Measurements from ENCODE around the gene PDZRN4.

Gene PDZRN4

DNA sequence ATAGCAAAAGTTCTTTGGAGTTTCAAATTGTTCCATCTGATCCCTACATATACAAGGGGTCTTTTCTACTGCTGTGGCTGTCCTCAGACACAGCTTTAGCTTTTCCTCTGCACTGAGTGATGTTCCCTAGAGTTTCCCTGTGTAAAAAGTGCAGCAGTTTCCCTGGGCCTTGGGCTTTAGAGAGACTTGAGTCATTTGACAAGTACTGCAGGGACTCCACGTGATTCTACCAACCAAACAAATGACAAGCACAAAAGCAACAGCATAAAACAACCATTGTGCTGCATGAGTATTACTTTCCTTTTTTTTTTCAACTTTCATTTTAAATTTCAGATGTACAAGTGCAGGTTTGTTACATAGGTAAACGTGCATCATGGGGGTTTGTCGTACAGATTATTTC lies 272.8 kb downstream of the PDZRN4 start:
- in situ Hi-C loops (cut with HindIII; ENCODE audit: low sequenced_read_pairs), result no loop called here
- no peak overlapping the region for H3K4me3 ChIP-seq (ENCODE audit: low read depth, low read length)
- TF ChIP-seq, protein P1, sequence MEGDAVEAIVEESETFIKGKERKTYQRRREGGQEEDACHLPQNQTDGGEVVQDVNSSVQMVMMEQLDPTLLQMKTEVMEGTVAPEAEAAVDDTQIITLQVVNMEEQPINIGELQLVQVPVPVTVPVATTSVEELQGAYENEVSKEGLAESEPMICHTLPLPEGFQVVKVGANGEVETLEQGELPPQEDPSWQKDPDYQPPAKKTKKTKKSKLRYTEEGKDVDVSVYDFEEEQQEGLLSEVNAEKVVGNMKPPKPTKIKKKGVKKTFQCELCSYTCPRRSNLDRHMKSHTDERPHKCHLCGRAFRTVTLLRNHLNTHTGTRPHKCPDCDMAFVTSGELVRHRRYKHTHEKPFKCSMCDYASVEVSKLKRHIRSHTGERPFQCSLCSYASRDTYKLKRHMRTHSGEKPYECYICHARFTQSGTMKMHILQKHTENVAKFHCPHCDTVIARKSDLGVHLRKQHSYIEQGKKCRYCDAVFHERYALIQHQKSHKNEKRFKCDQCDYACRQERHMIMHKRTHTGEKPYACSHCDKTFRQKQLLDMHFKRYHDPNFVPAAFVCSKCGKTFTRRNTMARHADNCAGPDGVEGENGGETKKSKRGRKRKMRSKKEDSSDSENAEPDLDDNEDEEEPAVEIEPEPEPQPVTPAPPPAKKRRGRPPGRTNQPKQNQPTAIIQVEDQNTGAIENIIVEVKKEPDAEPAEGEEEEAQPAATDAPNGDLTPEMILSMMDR (IDR thresholded peaks at IDR 0.05; ENCODE audit: low read depth, low read length, missing control alignments), result no peak

DNA sequence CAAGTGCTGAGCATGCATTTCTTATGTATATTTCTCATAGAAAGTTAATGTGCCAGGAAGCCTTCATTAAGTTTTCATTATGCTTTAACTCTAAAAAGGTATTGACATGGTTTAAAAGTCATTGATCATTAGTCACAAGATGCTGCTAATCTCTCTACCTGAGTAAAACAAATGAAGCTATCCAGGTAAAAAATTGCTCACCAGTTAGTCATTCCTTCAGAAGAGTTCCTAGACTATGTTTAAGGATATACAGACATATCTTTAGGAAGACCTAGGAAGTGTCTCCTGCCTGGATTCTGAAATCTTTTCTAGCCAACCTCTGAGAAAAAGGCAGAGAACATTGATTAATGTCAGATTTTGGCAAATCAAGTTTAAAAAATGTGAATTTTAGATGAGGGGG lies 274.2 kb downstream of the PDZRN4 start:
- no peak overlapping the region for H3K4me3 ChIP-seq (ENCODE audit: low read depth, low read length)
- TF ChIP-seq, protein P1 (IDR thresholded peaks at IDR 0.05; ENCODE audit: low read depth, low read length, missing control alignments), result no peak
- in situ Hi-C loops (cut with HindIII; ENCODE audit: low sequenced_read_pairs), result no loop called here
- no peak for DNase-seq (ENCODE audit: low read depth)

More for the DNA sequence above, 272.8 kb downstream of the PDZRN4 start:
- no peak for DNase-seq (ENCODE audit: low read depth)

DNA sequence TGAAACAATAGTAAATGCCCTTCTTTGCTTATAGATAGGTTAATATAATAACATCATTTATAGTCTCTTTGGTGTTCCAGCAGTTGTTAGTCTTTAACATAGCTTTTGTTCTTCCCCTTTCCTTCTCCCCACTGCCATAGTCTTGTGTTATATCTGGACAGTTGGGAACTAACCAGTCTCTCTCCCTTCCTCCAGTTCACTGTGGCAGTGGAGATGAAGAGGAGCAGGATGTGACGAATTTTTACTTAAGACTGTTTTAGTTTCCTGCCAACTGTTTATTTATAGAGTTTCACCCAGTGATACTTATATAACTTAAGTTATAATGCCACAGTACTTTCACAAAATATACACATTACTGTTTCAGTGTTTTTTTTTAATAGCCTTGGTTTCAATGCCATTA lies 277.4 kb downstream of the PDZRN4 start:
- TF ChIP-seq, protein P1 (IDR thresholded peaks at IDR 0.05; ENCODE audit: low read depth, low read length, missing control alignments), result no peak
- H3K4me3 ChIP-seq (ENCODE audit: low read depth, low read length), result no peak overlapping the region
- no peak for DNase-seq (ENCODE audit: low read depth)
- in situ Hi-C loops (cut with HindIII; ENCODE audit: low sequenced_read_pairs), result no loop called here

DNA sequence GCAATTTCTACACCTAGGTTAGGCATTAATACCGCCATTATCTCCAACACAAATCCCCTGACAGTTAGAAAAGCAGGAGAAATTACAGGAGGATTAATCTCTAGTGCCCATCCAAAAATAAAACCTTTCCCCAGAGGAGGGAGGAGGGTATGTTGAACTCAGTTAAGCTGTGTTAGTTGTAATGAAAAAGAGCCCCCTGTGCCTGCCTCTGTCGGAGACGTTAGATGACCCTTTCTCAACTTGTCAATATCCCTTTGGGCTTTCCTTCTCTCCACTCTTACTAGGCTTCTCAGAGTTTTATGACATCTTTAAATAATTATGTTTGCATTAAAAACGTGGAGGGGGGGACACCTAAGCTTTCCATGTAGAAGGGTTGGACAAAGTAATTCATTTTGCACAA lies 278.2 kb downstream of the PDZRN4 start:
- in situ Hi-C loops (cut with HindIII; ENCODE audit: low sequenced_read_pairs), result no loop called here
- DNase-seq (ENCODE audit: low read depth), result no peak
- no peak overlapping the region for H3K4me3 ChIP-seq (ENCODE audit: low read depth, low read length)
- TF ChIP-seq, protein P1 (IDR thresholded peaks at IDR 0.05; ENCODE audit: low read depth, low read length, missing control alignments), result no peak

DNA sequence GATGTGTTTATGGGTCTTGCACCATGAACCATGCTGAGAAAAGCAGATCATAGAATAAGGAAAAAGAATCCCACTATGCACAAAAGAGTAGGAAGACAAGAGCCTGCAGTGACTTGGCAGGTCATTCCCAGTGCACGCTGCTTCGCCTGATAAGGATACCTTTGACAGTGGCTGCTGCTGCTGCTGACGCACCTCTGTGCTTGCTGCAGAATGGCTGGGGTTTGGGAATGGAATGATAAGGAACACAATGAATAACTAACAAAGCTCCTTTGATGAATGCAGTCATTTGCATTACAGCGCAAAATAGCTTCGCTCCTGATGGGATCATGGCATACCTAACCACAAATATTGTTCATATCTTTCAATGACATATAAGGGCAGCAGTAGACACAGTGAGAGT lies 278.7 kb downstream of the PDZRN4 start:
- in situ Hi-C loops (cut with HindIII; ENCODE audit: low sequenced_read_pairs), result no loop called here
- TF ChIP-seq, protein P1 (IDR thresholded peaks at IDR 0.05; ENCODE audit: low read depth, low read length, missing control alignments), result no peak
- H3K4me3 ChIP-seq (ENCODE audit: low read depth, low read length), result no peak overlapping the region
- DNase-seq (ENCODE audit: low read depth), result no peak

DNA sequence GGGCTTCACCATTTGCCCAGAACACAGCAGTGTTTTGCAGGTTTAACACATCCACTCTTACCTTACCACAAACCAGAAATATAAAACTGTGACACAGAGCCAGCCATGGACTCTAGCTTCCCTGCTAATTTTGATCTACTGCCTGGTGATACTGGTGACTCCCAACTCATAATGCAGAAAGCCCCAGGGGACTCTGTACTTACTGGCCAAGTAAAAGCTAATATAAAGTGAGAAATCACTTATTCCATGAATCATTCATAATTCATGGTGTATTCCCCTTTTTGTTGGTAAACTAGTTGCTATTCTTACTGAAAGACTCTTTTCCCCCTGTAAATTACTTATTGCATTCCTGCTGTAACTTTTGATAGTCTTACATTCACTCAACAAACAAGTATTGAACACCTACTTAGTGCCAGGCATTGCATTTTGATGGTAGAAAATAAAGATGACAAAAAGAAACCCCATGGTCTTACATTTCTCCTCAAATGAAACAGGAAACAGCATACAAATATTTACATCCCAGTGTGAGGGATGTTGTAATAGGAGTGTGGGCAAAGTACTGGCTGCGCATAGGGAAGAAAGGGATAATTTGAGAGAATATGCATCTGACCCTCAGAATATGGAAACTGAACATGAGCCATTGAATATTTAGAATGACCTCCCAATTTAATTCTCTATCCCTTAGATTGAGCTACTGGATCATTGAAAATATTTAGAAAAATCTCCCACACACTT lies 279.6 kb downstream of the PDZRN4 start:
- H3K4me3 ChIP-seq (ENCODE audit: low read depth, low read length), result no peak overlapping the region
- in situ Hi-C loops (cut with HindIII; ENCODE audit: low sequenced_read_pairs), result no loop called here
- TF ChIP-seq, protein P1 (IDR thresholded peaks at IDR 0.05; ENCODE audit: low read depth, low read length, missing control alignments), result no peak
- DNase-seq (ENCODE audit: low read depth), result no peak

Data from astrocyte of the cerebellum (primary cell).